H4 (cell line): ENCODE results near the gene WBP2. TPM values are rescaled to one million over a fixed set of nuclear protein-coding genes. Genes with fewer than 3 reads are reported as not detected.
"Not testable (repeated sequence)": the region's sequence is repeated elsewhere in the genome, so short reads cannot be mapped to it uniquely, and the experiment has no call there.

Experiments
- DNase-seq: peaks from one replicate; pipeline ENCODE4 v3.0.0-alpha.2; 2015; ENCODE audit warnings: low spot score
- total RNA-seq: library from RNA; depleted of rRNA; stranded (reverse); fragments of >200 nt; shearing (Covaris generic); gene quantifications from 2 replicates; pipeline ENCODE4 v1.2.3, GENCODE V29; 2014; rRNA removed

The WBP2 gene
- total RNA-seq, 1 experiment from 2014 or later: 26.3 TPM

DNA sequence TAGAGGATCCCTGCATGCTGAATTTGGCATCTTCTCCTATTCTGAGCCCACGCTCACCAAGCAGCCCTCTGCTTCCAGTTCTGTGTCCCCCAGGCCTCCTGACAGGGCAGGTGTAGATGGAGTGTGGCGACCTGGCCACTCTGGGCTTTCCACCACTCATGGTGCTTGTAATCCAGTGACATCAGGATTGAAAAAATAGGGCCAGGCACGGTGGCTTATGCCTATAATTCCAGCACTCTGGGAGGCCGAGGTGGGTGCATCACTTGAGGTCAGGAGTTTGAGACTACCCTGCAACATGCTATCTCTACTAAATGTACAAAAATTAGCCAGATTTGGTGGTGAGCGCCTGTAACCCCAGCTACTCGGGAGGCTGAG, 41.1 kb downstream of the WBP2 start:
- DNase-seq: no peak

DNA sequence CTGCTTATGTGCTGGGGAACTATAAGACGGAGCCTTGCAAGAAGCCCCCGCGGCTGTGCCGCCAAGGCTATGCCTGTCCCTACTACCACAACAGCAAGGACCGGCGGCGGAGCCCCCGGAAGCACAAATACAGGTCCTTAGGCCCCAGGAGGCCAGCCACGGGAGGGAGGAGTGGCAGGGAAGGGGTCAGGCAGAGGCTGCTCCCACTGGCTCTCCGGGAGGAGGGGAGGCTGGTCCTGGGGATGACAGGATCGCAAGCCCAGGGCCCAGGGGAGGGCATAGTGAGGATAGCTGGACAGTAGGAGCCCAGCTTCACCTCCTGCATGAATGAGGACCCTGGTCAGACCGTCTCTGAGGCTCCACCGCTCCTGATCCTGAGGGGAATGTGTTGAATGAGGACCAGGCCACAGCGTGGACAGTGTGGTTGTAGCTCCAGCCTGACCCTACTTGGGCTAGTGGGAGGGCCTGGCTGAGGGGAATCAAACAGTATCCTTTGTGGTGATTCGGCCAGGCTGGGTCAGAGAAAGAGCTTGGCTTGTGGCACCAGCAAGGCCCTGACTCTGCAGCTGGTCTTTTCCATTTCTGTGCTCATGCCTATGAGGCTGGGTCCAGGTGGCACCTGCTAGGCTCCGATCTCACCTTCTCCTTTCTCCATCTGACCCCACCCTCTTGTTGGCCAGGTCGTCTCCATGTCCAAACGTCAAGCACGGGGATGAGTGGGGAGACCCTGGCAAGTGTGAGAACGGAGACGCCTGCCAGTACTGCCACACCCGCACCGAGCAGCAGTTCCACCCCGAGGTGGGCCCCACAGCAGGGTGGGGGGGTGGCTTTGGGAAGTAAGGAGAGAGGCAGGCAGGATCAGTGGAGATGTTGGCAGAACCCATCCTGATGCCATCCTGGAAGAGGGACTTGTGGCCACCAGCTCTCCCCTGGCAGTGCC, 41.8 kb downstream of the WBP2 start:
- no peak for DNase-seq

DNA sequence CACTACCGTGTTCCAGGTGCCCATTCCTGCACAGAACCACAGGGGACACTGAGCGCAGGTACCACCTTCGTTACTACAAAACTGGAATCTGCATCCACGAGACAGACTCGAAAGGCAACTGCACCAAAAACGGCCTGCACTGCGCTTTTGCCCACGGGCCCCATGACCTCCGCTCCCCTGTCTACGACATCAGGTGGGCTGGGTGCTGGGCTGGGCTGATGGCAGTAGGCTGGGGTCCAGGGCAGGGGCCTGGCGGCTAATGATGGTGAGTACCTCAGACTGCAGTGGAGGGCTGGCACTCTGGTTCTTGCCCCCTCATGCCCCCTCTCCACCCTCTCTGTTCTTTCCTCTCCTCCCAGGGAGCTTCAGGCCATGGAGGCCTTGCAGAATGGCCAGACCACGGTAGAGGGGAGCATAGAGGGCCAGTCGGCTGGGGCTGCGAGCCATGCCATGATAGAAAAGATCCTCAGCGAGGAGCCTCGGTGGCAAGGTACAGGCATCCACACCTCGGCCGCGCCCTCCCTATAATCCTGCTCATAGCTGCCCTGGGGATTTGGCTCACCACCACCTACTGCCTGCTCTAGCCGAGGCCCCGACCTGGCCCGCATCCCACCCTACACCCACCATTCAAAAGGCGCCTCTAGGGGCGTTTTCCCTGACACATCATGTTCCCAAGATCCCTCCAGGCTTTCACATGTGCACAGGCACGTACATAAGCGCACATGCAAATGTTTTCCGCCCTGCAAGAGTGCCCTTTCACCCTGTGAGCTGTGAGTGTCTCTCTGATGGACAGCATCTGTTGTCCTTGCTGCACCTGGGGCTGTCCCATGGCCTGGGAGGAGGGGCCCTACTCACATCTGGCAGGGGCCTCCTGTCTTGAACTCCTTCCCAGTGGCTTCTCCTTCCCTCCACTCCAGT, 42.8 kb downstream of the WBP2 start:
- no peak for DNase-seq

- DNase-seq: no peak
Observed at GRCh38 chr17:75811174-75811573, 44.0 kb downstream of the WBP2 start.

GRCh38 chr17:75810756-75811155, 44.4 kb downstream of the WBP2 start:
- not testable (repeated sequence) for DNase-seq

DNA sequence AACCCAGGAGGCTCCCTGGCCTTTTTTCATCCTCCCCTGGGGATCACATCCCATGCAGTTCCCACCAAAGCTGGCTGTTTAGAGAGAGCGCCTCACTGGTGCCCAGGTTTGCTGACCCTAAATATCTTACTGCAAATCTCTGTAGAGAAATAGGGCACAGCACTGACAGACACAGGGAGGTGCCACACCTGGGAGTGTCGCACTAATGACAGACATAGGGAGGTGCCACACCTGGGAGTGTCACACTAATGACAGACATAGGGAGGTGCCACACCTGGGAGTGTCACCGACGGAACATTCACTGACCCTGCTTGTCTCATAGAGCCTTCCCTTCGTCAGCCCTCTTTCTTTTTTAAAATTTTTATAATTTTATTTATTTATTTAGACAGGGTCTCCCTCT, 44.9 kb downstream of the WBP2 start:
- no peak for DNase-seq

- no peak for DNase-seq
Observed at GRCh38 chr17:75809631-75810111, 45.5 kb downstream of the WBP2 start.

DNA sequence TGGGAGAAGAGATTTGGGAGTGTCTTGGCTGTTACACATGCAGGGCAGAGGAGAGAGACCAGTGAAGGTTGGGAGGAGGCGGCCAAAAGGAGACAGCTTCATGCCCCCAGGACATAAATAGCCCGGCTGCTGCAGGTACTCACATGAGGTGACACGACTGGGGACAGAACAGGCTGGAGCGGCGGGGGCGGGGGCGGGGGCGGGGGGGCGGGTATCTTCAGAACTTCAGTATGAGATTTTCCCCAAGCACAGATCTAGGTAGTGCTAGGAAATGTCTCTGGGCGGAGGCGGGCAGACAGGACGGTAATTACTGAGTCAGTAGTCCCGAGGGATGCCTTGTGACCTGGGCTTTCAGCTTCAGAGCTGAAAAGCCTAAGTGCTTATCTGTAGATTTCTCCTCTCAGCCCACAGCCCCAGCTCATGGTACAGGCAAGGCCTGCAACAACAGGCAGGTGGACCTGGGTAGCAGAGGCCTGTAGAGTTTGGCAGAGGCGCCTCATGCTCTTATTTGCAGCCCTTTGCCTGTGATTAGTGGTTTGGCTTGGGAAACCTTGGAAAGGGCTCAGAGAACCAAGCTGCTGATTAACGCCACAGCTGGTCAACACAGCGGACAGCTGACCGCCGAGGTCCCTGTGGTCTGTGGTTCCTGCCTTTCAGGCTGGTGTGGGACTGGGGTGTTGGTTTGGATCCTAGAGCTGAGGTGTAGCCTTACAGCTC, 46.1 kb downstream of the WBP2 start:
- no peak for DNase-seq

DNA sequence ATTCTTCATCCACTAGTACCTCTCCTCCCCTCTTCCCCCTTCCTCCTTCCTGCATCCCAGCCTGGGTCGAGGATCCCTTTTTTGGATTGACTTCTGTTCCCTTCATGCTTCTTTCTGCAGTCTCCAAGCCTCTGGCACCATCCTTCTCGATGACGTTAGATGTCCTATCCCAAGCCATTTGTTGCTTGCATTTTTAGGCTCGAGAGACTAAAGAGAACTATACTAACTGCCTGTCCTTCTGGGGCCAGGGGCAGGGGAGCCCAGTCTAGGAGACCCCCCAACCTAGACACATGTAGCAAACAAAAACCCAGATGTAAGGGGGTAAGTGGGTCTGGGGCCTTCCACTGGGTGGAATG, 46.6 kb downstream of the WBP2 start:
- no peak for DNase-seq

- no peak for DNase-seq
Observed at GRCh38 chr17:75807861-75808260, 47.3 kb downstream of the WBP2 start.

GRCh38 chr17:75806822-75807500, 48.2 kb downstream of the WBP2 start:
- no peak for DNase-seq

DNA sequence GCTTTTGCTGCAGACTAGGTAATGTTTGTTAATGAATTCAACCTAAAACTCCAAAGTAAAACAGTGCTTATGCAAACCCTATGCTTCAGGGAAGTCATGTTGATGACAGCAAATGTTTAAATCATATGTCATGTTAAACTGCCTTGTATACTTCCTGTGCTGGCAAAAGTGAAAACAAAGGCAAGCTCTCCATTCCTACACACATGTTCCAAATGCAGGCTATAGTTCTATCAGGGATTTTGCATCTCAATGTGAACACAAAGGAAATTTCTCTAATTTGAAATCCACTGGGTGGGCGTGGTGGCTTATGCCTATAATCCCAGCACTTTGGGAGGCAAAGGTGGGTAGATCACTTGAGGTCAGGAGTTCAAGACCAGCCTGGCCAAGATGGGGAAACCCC, 51.3 kb downstream of the WBP2 start:
- DNase-seq: no peak

DNA sequence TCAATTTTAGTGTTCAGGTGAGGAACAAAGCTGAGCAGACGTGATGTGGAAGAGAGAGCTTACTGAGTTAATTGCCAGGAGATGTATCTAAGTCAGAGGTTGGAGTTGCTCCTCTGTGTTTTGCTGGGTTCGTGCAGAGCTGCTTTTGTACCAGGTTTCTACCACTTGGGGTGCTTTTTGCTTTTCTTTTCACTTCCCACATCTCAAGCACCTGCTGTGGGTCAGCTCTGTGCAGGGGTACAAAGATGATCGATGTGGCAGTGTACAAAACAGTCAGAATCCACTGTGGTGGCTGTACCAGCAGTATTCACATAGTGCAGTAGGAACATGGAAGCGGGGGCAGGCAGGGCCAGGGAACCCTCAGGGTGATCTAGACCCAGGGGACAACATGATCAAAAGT, 55.7 kb downstream of the WBP2 start:
- DNase-seq: no peak

GRCh38 chr17:75795820-75796607, 59.1 kb downstream of the WBP2 start:
- DNase-seq: no peak

Other genes with a start within 250 kb of the WBP2 start
- not detected in 2 replicates for gene SMIM5, start 221.9 kb downstream of the WBP2 start, total RNA-seq
- gene RECQL5, start 188.2 kb downstream of the WBP2 start, total RNA-seq: 6.4 and 14.3 TPM in 2 replicates
- 107 and 135 TPM in 2 replicates for gene SAP30BP, start 188.0 kb downstream of the WBP2 start, total RNA-seq
- gene ITGB4, start 133.9 kb downstream of the WBP2 start, total RNA-seq: 0.15 and 0.35 TPM in 2 replicates
- gene GALK1, start 90.1 kb downstream of the WBP2 start, total RNA-seq: 46.3 and 51.7 TPM in 2 replicates
- 24.0 and 29.6 TPM in 2 replicates for gene UNK, start 70.5 kb downstream of the WBP2 start, total RNA-seq
- 1.9 and 2.9 TPM in 2 replicates for gene UNC13D, start 10.9 kb downstream of the WBP2 start, total RNA-seq
- gene TRIM47, start 23.2 kb upstream of the WBP2 start, total RNA-seq: 12.9 and 13.5 TPM in 2 replicates
- gene TRIM65, start 41.6 kb upstream of the WBP2 start, total RNA-seq: 8.4 and 10.5 TPM in 2 replicates
- 39.1 and 54.0 TPM in 2 replicates for gene MRPL38, start 49.5 kb upstream of the WBP2 start, total RNA-seq
- 11.2 and 11.8 TPM in 2 replicates for gene FBF1, start 85.7 kb upstream of the WBP2 start, total RNA-seq
- 30.0 and 31.5 TPM in 2 replicates for gene ACOX1, start 123.8 kb upstream of the WBP2 start, total RNA-seq
- 18.1 and 28.2 TPM in 2 replicates for gene TEN1, start 123.9 kb upstream of the WBP2 start, total RNA-seq
- 0.49 and 1.9 TPM in 2 replicates for gene CDK3, start 145.5 kb upstream of the WBP2 start, total RNA-seq
- not detected in 2 replicates for gene EVPL, start 172.0 kb upstream of the WBP2 start, total RNA-seq
- gene SRP68, start 217.2 kb upstream of the WBP2 start, total RNA-seq: 37.3 and 39.7 TPM in 2 replicates
- gene GALR2, start 219.4 kb upstream of the WBP2 start, total RNA-seq: 0.14 TPM in 1 of 2 replicates, not detected in the other
- gene ZACN, start 223.8 kb upstream of the WBP2 start, total RNA-seq: not detected in 2 replicates
- 51.4 and 51.5 TPM in 2 replicates for gene EXOC7, start 248.5 kb upstream of the WBP2 start, total RNA-seq